Loucy (cell line): ENCODE results near the gene STIM1.

Experiments
- H2AFZ ChIP-seq: fragments of 200-600 bp; sonication (generic); 2 replicates; pipeline ENCODE4 v1.6.0; 2016; ENCODE audit warnings: antibody characterized with exemption, mild to moderate bottlenecking, low read length, moderate library complexity
- H3F3A ChIP-seq: fragments of 200-600 bp; 2 replicates; pipeline ENCODE4 v1.6.0; 2016; ENCODE audit warnings: antibody characterized with exemption, low read depth, mild to moderate bottlenecking
- H3K27me3 ChIP-seq: fragments of 200-600 bp; sonication (generic); 2 replicates; pipeline ENCODE4 v1.6.1; 2014; ENCODE audit warnings: low read length, mild to moderate bottlenecking; ENCODE audit not compliant: insufficient read depth, poor library complexity, severe bottlenecking
- H3K36me3 ChIP-seq: fragments of 200-600 bp; sonication (generic); 2 replicates; pipeline ENCODE4 v1.6.1; 2016; ENCODE audit warnings: low read length; ENCODE audit not compliant: insufficient read depth
- H3K4me1 ChIP-seq: fragments of 200-600 bp; sonication (generic); 2 replicates; pipeline ENCODE4 v1.5.1; 2014; ENCODE audit warnings: low read length, mild to moderate bottlenecking; ENCODE audit not compliant: insufficient read depth, poor library complexity, severe bottlenecking
- H3K4me2 ChIP-seq: fragments of 200-600 bp; sonication (generic); 2 replicates; pipeline ENCODE4 v1.6.0; 2014; ENCODE audit warnings: antibody characterized with exemption, low read length, low read depth, mild to moderate bottlenecking; ENCODE audit not compliant: poor library complexity, severe bottlenecking
- H3K4me3 ChIP-seq: fragments of 200-600 bp; sonication (generic); 2 replicates; pipeline ENCODE4 v1.5.1; 2014; ENCODE audit warnings: low read length, mild to moderate bottlenecking, mixed read lengths; ENCODE audit not compliant: poor library complexity, severe bottlenecking
- H3K79me2 ChIP-seq: fragments of 200-600 bp; sonication (generic); 2 replicates; pipeline ENCODE4 v1.6.1; 2014; ENCODE audit warnings: low read length; ENCODE audit not compliant: insufficient read depth
- H3K9ac ChIP-seq: fragments of 200-600 bp; sonication (generic); 2 replicates; pipeline ENCODE4 v1.6.0; 2014; ENCODE audit warnings: mild to moderate bottlenecking, low read depth, low read length, moderate library complexity; ENCODE audit not compliant: poor library complexity, severe bottlenecking
- H3K9me2 ChIP-seq: fragments of 200-600 bp; sonication (generic); replicated peaks from 2 replicates; pipeline ENCODE4 v1.6.1; 2016; ENCODE audit warnings: low read depth, low read length, mixed read lengths
- H3K9me3 ChIP-seq: fragments of 200-600 bp; sonication (generic); 2 replicates; pipeline ENCODE4 v1.6.1; 2014; ENCODE audit warnings: mild to moderate bottlenecking, antibody characterized with exemption, low read length, low read depth; ENCODE audit not compliant: insufficient read depth
- H4K20me1 ChIP-seq: fragments of 200-600 bp; sonication (generic); 2 replicates; pipeline ENCODE4 v1.6.0; 2014; ENCODE audit warnings: antibody characterized with exemption, low read length, mild to moderate bottlenecking; ENCODE audit not compliant: insufficient read depth, poor library complexity, severe bottlenecking
- EZH2phosphoT487 ChIP-seq: fragments of 200-600 bp; IDR thresholded peaks from 2 replicates; pipeline ENCODE4 v1.6.1; 2018; ENCODE audit warnings: antibody characterized with exemption, mild to moderate bottlenecking, moderate library complexity, borderline replicate concordance
- TF ChIP-seq, protein P1 (sequence below): fragments of 200-600 bp; sonication (generic); conservative IDR thresholded peaks from 2 replicates; pipeline ENCODE4 v1.5.1; 2014; ENCODE audit warnings: mild to moderate bottlenecking, antibody characterized with exemption, low read length

The STIM1 gene

DNA sequence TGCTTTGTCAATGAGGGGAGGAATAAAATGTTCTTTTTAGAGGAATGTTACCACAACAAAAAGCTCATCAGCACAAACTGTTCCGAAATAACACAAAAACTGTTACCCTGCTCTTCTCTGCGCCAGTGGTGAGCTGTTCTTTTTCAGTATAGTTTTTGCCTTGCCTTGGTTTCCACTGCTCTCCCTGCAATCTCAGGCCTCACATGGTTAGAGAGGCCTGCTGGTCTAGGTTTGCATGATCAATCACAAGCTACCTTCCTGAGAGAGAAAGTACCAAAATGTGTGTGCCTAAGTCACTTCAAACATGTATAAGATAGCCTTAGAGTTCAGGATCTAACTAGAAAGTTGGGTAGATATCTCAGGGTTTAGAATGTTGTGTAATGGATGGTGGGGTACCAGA is 114.6 kb downstream of the STIM1 start:
- H3K27me3 ChIP-seq: no peaks in the 10 kb centered on the region
- peak overlapping the region; percentile 40 for H3K4me2 ChIP-seq

DNA sequence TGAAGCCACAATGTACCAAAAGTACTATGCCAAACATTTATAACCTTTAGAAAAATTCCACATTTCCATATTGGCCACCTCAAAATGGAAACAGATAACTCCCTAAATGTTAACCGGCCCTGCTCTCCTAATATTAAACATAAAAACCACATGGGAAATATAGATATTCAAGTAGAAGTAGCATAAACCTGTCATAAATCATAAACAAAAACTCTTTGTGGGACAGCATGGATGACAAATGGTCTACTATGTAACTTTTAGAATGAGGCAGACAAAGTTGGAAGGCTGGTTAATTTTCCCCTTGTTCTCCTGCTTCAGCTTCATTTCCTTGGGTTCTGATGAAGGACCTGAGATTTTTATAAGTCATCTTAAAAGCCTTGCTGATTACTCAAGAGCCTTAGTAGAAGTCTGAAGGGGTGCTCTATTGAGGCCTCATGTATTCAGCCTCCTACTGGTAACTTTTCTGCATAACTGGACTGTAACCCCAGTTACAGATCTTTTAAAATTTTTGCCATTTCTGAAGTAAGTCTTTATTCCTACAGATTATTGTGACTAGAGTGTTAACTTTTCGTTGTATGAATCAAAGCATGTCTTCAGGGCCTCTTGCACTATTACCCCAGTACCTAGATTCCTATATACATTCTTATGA is 116.4 kb downstream of the STIM1 start:
- Histone ChIP-seq H3K4me2 (no peak overlapping the region), H3K4me1 (peaks cover 16% of the 10 kb centered on the region), H3K4me3 (no peak overlapping the region), H3K79me2 (peaks cover 48% of the 10 kb centered on the region), H3K9me2 (no peaks in the 10 kb centered on the region), H3F3A (no peaks in the 10 kb centered on the region), H2AFZ (no peak overlapping the region), H4K20me1 (no peaks in the 10 kb centered on the region), H3K36me3 (peaks cover 30% of the 10 kb centered on the region; the same call in 1 of the 2 replicates), H3K27me3 (no peaks in the 10 kb centered on the region), H3K9me3 (no peaks in the 10 kb centered on the region), H3K9ac (no peak overlapping the region)
- TF ChIP-seq EZH2phosphoT487: no peak
- TF ChIP-seq, protein P1, sequence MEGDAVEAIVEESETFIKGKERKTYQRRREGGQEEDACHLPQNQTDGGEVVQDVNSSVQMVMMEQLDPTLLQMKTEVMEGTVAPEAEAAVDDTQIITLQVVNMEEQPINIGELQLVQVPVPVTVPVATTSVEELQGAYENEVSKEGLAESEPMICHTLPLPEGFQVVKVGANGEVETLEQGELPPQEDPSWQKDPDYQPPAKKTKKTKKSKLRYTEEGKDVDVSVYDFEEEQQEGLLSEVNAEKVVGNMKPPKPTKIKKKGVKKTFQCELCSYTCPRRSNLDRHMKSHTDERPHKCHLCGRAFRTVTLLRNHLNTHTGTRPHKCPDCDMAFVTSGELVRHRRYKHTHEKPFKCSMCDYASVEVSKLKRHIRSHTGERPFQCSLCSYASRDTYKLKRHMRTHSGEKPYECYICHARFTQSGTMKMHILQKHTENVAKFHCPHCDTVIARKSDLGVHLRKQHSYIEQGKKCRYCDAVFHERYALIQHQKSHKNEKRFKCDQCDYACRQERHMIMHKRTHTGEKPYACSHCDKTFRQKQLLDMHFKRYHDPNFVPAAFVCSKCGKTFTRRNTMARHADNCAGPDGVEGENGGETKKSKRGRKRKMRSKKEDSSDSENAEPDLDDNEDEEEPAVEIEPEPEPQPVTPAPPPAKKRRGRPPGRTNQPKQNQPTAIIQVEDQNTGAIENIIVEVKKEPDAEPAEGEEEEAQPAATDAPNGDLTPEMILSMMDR: peak; percentile 34

More for the DNA sequence above, 114.6 kb downstream of the STIM1 start:
- Histone ChIP-seq H4K20me1 (no peaks in the 10 kb centered on the region), H3K4me1 (peaks cover 16% of the 10 kb centered on the region), H3K9me2 (no peaks in the 10 kb centered on the region), H3K79me2 (peaks cover 56% of the 10 kb centered on the region), H3K9me3 (no peaks in the 10 kb centered on the region), H3K9ac (no peak overlapping the region), H3F3A (no peaks in the 10 kb centered on the region), H3K4me3 (no peak overlapping the region), H3K36me3 (peaks cover 30% of the 10 kb centered on the region; the same call in 1 of the 2 replicates), H2AFZ (no peak overlapping the region)
- TF ChIP-seq EZH2phosphoT487: no peak
- TF ChIP-seq, protein P1: no peak

DNA sequence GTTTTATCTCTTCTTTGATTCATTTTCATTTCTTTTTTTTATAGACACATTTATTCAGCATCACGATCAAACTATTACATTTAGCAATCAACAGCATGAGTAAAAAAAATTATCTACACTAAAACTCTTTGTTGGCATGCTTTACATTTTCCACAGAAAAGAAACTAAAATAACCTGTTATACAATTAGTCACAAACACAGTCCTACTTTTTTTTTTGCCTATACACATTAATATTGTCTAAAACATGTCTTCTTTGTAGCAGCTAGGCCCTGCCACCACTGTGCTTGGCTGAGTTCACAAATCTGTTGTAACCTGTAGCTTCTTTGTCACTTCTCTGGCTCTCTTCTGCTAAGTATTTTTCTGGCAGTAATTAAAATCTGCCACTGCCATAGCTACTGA is 117.0 kb downstream of the STIM1 start:
- H3K9me3 ChIP-seq: no peaks in the 10 kb centered on the region
- no peaks in the 10 kb centered on the region for H3K27me3 ChIP-seq
- no peaks in the 10 kb centered on the region for H4K20me1 ChIP-seq
- H2AFZ ChIP-seq: no peak overlapping the region
- no peak overlapping the region for H3K4me2 ChIP-seq
- H3K4me3 ChIP-seq: no peak overlapping the region
- no peak for TF ChIP-seq EZH2phosphoT487
- TF ChIP-seq, protein P1: no peak
- H3K79me2 ChIP-seq: peaks cover 43% of the 10 kb centered on the region
- H3K4me1 ChIP-seq: peaks cover 16% of the 10 kb centered on the region
- no peaks in the 10 kb centered on the region for H3F3A ChIP-seq
- H3K36me3 ChIP-seq: peaks cover 24% of the 10 kb centered on the region; the same call in 1 of the 2 replicates
- no peak overlapping the region for H3K9ac ChIP-seq
- no peaks in the 10 kb centered on the region for H3K9me2 ChIP-seq
